Stimulated activated CD4-positive, alpha-beta T cell treated with anti-CD3 and anti-CD28 coated beads, Interleukin-12 subunit alpha, Interleukin-12 subunit beta, amount 100 ng/mL, for 48 hours (primary cell): ENCODE data around the gene CLIP4.
"Not testable (repeated sequence)": the region's sequence is repeated elsewhere in the genome, so short reads cannot be mapped to it uniquely, and the experiment has no call there.

ENCODE experiments used
- DNase-seq, 3 donors: peaks; one replicate each; pipeline ENCODE4 v3.0.0-alpha.2; 2020; ENCODE audit warnings: low read depth in 2 of 3, low spot score in 1 of 3

The CLIP4 gene, protein sequence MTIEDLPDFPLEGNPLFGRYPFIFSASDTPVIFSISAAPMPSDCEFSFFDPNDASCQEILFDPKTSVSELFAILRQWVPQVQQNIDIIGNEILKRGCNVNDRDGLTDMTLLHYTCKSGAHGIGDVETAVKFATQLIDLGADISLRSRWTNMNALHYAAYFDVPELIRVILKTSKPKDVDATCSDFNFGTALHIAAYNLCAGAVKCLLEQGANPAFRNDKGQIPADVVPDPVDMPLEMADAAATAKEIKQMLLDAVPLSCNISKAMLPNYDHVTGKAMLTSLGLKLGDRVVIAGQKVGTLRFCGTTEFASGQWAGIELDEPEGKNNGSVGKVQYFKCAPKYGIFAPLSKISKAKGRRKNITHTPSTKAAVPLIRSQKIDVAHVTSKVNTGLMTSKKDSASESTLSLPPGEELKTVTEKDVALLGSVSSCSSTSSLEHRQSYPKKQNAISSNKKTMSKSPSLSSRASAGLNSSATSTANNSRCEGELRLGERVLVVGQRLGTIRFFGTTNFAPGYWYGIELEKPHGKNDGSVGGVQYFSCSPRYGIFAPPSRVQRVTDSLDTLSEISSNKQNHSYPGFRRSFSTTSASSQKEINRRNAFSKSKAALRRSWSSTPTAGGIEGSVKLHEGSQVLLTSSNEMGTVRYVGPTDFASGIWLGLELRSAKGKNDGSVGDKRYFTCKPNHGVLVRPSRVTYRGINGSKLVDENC

DNA sequence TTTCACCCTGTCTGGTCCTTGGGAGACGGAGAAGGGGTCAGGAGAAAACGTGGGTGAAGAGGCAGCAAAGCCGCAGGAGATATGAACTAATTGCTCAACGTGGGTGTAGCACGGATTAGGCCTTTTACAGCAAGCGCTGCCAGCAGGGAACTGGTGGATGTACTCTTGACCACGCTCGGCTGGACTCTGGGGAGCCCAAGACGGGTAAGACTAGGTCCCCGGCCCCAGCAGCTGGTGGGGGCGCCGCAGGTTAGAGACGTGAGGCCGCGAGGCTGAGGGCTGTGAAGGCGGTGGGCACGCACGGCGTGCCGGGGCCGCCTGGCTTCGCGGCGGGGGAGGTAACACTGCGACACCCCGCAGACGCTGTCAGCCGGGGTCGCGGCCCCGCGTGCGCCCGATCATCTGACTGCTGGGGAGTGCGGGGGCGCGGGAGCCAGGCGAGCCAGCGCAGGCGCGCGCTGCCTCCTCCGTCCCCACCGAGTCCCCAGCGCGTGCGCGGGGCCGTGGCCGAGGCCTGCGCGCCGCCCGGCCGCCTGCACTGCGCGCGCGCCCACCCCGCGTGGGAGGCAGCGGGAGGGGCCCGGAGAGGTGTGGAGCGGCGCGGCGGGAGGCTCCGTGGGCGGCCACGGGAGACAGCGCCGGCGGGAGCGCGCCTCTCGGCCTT, at the start of gene CLIP4:
CLIP4 (plus strand) TSS at position 470 of the 664 bp plus-strand sequence. CDS start 5,974 bp downstream, outside the sequence.
- DNase-seq = peak; percentile 20 to 54 (median 25)

DNA sequence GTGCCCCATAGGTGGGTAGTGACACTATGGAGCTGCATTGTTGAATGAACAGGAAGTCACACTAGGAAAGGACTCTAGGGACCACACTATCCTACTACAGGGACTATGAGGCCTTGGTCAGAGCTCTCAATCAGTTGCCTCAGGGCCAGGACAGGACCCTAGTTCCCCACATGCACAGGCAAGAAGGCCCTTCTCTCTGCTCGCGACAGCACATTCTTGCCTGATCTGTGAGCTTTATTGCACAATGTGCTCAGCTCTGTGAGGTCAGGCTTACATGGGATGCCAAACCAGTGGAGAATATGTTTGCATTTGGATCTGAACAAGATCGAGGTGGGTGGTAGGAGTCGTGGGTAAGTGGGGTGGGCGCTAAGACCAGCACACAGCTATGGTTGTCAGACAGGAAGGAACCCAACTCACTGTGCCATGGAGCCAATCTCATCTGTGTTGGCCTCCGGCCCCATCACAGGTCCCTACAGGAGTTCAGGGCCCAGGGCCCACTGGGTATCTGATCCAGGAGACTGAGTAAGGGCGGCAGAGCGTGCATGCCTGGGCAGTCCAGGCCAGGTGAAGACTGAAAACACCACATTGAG, 48.8 kb upstream of the CLIP4 start:
- no peak for DNase-seq

DNA sequence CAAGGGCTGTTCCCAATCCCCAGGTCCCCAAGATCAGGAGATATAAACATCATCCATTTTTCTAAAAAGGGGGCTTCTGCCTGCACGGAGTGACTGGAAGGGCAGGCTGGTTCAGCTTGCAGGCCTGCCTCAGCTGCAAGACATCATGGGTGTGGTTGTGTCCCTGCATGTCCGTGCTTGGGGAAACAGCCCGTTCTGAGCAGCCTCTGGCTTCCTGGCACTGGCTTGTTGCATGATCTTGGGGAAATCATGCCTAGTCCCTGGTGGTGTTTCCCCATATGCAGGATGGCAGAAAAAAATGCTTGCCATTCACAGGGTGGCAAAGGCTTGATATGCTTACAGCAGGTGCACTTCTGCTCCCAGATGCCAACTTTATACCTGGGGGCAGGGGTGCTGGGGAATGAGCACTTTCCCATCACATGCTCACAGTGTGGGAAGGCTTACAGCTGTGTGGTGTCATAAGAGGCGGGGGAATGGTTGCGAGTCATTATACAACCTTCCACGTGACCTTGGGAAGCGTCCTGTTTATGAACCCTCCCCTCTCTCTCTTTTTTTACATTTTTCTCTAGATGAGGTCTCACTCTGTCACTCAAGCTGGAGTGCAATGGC, 48.1 kb upstream of the CLIP4 start:
- no peak for DNase-seq

DNA sequence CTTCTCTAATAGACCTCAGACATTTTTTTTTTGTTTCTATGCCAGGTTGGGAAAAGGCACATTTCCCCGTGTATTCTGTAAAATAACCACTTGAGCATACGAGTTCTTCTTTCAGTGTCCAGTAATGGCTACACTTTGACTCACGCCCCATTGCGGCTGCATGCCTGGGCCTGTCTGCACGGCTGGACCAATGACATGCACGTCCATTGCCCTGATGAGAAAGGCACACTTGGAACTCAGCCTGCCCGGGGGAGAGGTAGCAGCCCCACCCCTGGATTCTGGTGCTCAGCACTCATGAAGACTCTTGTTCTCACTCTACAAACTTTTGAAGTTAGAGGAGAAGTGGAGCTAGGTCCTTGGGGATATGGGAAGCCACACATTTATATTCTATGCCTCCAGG, 46.7 kb upstream of the CLIP4 start:
- no peak for DNase-seq

DNA sequence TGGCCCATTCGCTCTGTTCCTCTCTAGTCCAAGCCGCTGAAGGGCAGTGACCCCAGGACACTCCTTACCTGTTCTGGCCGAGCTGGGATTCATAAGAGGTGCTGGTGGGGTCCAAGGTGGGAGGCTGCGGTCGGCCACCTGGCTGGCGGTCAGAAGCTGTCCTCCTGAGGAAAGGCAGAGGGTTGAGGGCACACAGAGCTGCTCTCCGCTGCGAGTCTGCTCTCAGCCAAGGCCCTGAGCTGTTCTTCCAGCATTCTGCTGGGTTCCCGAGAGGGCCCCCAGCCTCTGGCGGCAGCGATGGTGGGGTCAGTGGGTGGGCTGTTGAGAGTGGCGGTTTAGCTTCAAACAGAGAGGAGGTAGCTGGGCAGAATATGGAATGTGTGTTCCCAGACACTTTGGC, 44.7 kb upstream of the CLIP4 start:
- no peak for DNase-seq

DNA sequence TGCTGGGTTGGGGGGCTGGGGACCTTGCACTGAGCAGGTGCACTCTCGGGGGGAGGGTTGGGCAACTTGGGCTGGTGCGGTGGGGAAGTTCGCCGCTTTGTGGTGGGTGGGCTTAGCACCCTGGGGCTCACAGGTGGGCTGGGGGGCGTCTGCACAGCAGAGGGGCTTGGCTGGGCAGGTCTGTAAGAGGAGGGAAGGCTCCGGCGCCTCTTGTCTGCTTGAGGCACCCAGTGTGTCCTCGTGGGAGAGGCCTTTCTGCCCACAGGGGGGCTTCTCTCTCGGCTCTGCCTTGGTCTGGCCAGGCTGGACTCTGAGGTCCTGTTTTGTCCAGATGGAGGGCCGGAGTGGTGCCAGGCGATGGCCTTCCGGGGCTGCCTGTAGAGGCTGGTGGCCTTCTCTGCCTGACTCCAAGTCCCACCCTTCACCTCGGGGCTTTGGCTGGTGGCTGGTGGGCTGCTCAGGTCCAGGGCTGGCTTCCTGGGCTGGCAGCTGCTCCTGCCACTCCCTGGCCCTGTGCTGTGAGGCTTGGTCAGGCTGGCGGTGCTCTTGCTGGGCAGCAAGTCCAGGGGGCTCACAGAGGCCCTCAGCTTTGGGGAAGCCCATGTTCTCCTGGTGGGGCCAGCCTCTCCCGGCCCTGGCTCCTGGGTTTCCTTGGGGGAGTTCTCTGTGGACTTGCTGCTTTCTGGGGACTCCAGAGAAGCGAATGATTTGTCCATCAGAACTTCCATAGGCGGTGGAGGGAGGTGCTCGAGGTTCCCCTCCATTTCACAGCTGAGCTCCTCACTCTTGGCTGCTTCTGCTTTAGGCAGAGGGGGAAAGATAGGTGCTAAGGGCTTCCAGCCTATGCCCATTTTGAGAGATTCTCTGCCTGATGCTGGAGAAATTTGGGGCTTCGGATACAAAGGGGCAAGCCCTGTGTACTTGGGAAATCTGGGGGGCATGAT, 43.9 kb upstream of the CLIP4 start:
- DNase-seq = no peak

DNA sequence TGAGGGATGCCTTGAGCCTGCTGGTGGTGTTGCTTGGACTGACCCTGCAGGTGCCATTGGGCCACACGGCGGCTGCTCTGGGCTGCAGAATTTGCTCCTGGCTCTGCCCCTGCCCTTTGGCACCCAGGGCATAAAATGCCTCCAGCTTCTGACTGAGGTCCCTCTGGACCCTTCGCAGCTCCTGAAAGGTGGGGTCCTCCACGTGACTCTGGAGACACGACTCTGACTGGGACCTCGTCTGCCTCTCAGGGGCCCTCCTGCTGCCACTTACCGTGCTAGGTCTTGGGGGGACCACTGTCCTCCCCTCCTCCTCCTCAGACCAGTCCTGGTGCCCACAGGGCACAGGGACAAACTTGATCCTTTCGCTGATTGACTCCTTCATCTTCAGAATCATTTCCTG, 43.0 kb upstream of the CLIP4 start:
- no peak for DNase-seq

DNA sequence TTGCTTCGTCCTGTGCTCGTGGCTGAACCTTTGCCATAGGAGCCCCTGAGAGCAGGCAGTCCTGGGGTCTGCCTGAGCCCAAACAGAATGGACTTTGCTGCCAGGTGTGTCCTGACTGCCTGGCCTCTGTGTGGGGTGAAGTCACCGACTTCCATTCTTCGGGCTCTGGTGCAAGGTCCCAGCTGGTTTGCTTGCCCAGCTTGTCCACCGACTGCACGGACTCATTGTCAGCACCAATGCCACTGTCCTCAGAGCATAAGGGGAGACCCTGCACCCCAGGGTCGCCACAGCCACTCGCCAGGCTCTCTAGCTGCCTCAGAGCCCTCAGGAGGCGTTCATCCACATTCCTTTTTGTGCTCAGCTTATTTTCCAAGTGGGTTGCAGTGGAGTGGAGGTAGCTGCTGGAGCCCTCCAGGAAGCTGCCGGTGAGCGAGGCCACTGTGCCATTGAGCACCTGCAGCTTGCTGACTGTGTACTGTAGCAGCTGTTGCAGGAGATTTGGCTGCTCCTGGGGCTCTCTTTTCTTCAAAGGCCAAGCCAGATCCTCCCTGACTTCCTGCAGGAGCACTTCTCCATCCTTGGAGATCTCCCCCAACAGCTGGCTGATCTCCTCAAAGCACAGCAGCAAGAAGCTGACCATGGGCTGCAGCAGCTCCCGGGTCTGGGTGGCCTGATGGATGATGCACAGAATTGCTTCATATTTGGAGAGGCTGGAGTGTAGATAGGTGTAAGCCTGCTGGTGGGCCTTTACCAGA, 42.1 kb upstream of the CLIP4 start:
- DNase-seq = no peak

DNA sequence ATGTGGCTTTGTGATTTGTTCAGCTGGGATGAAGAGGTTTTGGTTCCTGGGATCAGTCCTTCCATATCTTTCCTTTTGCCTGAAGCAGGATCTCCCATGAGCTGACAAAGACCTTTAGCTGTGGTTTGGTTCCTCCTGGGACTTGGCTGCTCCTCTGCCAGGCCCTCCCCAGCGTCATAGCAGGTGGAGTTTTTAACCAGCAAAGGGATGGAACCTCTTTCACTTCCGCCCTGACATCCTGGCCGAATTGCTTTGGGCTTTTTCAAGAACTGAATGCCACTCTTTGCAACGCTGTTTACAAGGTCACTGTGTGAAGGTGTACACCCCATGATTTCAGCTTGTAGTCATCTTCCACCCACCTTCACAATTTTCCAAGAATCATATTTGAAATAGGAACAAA, 41.3 kb upstream of the CLIP4 start:
- no peak for DNase-seq

DNA sequence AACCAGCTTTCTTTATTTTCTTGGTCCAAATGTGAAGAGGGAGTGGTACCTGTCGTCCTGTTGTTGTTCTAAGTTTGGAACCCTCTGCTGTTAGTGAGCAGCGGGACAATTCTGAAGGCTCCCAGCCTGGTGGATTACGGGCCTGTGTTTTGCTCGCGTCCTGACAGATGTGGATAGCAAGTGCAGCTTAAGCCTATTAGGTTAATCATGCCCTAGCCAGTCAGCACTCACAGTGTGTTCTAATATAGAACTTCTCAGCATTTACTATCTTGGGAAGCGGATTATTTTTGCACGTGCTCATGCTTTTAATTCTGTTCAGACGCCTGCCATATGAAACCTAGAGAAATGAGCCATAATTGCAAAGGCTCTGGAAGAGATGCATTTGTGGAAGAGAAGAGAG, 40.8 kb upstream of the CLIP4 start, which contains the start of gene PCARE:
PCARE (minus strand) TSS at position 113 of the 400 bp plus-strand sequence. CDS start 262 bp downstream, outside the sequence.
- DNase-seq = no peak

DNA sequence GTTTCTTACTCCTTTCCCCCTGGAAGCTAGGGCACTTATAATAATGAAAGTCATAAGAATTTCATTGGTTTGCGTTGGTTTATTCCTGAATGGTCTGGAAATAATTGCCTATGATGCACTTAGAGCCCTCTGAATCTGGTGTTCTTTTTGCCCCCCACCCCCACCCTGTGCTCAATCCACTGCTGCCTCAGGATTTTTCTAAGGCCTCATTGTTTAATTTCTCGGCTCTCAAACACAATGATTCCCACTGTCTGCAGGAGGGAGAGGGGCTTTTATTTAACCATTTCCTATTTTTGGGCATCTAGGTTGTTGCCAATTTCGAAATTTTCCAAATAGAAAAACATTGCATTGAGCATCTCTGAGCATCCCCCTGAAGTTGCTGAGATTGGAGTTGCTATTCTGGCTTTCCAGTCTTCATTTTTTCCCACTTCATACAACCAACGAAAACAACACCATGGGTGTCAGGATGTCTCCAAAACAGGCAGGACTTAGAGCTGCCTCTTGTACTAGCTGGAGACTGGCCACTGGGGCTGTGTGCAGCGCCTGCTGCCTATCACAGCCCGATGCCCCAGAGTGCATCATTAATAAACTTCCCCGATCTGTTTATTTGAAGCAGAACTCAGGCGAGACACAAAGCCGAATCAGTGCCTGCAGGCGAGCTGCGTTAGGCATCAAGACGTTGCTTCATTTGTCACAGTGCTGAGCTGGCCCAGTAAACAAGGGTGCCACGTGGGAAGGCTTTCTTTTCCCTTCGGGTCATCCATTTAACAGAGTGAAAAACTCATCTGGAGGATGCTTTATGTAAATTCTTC, 39.1 kb upstream of the CLIP4 start:
- no peak for DNase-seq

DNA sequence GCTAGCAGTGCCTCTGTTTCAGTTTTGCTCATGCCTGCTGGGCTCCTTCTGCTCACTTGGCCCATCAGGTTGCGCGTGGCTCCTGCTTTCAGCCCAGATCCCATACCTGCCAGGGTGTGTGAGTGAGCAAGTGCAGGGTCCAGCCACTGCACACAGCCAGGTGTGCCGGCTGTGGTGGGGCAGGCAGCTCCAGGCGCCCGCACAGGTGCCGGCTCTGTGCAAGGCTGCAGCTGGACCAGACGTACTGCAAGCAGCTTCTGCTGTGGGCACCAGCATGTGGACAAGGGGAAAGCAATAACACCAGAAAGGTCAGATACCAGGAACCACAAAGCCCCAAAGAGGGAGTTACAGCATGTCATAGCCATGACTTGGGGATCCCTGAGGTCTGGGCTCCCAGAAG, 35.3 kb upstream of the CLIP4 start:
- no peak for DNase-seq

DNA sequence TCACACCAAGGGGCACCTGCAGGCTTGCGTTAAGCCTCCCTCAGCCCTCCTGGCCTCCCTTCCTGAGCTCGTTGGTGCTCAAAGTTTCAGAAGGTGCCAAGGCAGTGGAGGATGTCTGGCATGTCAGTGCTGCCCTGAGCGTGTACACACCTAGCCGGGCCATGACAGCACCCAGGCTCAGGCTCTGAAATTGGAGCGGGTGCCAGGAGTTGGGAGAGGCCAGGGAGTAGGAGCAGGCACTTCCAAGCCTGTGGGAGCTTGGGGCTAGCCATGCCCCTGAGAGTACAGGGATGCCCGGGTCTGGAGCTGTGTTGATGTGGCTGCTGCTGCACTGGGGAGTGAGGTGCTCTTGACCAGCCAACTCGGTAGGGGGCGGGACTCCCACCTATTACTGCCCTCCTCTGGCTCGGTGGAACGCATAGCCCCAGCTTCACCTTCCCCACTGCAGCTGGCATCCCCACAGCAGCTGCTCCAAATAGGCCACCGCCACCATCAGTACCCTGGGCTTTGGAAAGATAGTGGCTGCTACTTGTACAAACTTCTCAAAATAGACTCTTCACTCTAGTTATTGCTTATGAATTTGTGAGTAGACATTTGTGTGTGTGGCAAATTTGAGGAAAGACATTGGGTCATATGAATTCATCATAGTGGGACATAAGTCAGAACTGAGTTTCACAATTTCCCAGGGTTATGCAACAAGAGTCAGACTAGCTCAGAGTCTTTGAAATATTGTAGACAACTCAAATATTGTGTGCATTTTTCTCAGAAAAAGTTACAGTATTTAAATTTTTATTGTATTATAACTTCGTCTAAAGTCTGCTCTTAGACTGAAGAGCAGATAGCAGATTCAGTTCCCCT, 34.1 kb upstream of the CLIP4 start:
- no peak for DNase-seq

DNA sequence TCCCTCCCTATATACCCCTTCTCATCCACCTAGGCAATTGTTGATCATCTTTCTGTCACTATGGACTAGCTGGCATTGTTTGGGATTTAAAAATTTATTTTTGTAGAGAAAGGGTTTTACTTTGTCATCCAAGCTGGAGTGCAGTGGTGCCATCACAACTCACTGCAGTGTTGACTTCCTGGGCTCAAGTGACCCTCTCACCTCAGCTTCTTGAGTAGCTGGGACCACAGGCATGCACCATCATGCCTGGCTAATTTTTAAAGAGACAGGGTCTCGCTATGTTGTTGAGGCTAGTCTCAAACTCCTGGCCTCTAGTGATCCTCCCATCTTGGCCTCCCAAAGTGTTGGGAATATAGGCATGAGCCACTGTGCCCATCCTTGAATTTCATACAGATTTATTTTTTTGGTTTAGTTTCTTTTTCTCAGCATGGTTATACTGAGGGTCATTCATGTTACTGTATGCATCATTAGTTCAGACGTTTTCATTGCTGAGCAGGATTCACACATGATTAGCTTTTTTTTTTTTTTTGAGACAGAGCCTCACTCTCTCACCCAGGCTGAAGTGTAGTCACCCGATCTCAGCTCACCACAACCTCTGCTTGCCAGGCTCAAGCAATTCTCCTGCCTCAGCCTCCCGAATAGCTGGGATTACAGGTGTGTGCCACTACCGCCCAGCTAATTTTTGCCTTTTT, 32.3 kb upstream of the CLIP4 start:
- no peak for DNase-seq

DNA sequence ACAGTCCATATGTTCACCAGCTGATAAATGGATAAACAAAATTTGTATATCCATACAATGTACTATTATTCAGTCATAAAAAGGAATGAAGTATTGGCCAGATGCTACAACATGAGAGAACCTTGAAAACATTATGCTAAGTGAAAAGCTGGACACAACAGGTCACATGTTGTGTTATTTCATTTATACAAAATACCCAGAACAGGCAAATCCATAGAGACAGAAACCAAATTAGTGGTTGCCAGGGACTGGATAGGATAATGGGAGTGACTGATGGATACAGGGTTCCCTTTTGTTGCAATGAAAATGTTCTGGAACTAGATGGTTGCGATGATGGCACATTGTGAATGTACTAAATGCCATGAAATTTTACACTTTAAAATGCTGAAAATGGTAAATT, 30.7 kb upstream of the CLIP4 start:
- no peak for DNase-seq

DNA sequence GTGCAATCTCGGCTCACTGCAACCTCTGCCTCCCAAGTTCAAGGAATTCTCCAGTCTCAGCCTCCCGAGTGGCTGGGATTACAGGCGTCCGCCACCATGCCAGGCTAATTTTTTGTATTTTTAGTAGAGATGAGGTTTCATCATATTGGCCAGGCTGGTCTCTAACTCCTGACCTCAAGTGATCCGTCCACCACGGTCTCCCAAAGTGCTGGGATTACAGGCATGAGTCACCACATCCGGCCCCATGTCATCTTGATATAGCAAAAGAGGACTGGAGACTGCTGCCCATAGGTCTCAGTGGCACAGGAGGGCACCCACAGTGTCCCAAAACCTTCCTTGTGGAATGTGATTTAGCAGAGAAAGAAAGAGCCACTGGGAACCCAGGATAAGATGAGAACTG, 24.9 kb upstream of the CLIP4 start:
- not testable (repeated sequence) for DNase-seq

DNA sequence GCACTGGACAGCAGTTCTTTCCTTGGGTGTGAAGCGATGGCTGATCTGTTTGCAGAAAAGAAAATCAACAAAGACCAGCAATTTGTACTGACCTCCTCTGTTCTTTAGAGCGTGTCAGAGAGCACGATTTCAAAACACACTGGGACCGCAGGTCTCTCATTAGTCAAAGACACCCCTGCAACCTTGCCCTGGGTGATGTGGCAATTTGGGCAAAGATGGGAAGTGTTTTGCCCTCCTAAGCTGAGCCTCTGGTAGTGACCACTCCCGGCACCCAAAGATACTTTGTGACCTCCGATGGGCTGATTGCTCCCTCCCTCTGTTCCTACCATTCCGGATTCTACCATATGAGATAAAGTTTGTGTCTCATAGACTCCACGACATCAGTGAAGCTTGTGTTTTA, 18.2 kb upstream of the CLIP4 start:
- DNase-seq = no peak
